GM12878 (cell line): ENCODE data around the gene COQ2.
"Not testable (repeated sequence)": the region's sequence is repeated elsewhere in the genome, so short reads cannot be mapped to it uniquely, and the experiment has no call there.

Experiments
- CTCF ChIP-seq, 3 experiments: IDR thresholded peaks in 2 of 3; conservative IDR thresholded peaks in 1 of 3; 2 replicates each; pipeline ENCODE4 v1.5.1; 2011; ENCODE audit warnings: low read depth in 3 of 3, low read length in 3 of 3, mild to moderate bottlenecking in 3 of 3, control low read depth in 2 of 3, moderate library complexity in 2 of 3, inconsistent platforms in 1 of 3, mixed read lengths in 1 of 3; ENCODE audit not compliant: control insufficient read depth in 2 of 3, insufficient read depth in 1 of 3; ENCODE audit errors: extremely low read depth in 1 of 3
- FOS ChIP-seq: IDR thresholded peaks from 3 replicates; pipeline ENCODE4 v1.6.1; 2011; ENCODE audit warnings: borderline replicate concordance; ENCODE audit not compliant: insufficient read length; ENCODE audit errors: extremely low read depth
- PAX5 ChIP-seq: IDR thresholded peaks from 2 replicates; pipeline ENCODE4 v1.6.1; 2011; ENCODE audit warnings: low read depth, low read length, borderline replicate concordance
- YY1 ChIP-seq: IDR thresholded peaks from 2 replicates; pipeline ENCODE4 v1.6.1; 2011; ENCODE audit warnings: low read depth, mild to moderate bottlenecking, low read length

GRCh38 chr4:83325306-83325705, 40.7 kb upstream of the COQ2 start:
- not testable (repeated sequence) for TF ChIP-seq CTCF (IDR thresholded peaks at IDR 0.05 in 2 of 3, conservative IDR thresholded peaks at IDR 0.05 in 1 of 3; ENCODE audit: control insufficient read depth in 2 of 3, extremely low read depth in 1 of 3, insufficient read depth in 1 of 3, low read depth in 3 of 3, low read length in 3 of 3); YY1; PAX5; FOS
